ENCODE results near the gene CDK5RAP3.
A peak's percentile ranks its signal among the peaks of the same experiment; 100 is the strongest.
"Not testable (repeated sequence)": the region's sequence is repeated elsewhere in the genome, so short reads cannot be mapped to it uniquely, and the experiment has no call there.

The CDK5RAP3 gene

GRCh38 chr17:48001197-48001596 lies 30.3 kb downstream of the CDK5RAP3 start:
- no peak for DNase-seq

- DNase-seq, result not testable (repeated sequence)
These were observed 30.7 kb downstream of the CDK5RAP3 start for GRCh38 chr17:48001657-48002056.

- peak; percentile 86 for DNase-seq
These were observed 31.5 kb downstream of the CDK5RAP3 start for GRCh38 chr17:48002266-48002915.

- DNase-seq, result peak; percentile 68
These were observed 32.1 kb downstream of the CDK5RAP3 start for GRCh38 chr17:48002916-48003416.

GRCh38 chr17:48003417-48004151 lies 32.7 kb downstream of the CDK5RAP3 start:
- DNase-seq, result peak; percentile 41

- DNase-seq, result no peak
These were observed 34.1 kb downstream of the CDK5RAP3 start for GRCh38 chr17:48004983-48005382.

GRCh38 chr17:48006936-48007709 lies 36.2 kb downstream of the CDK5RAP3 start:
- no peak for DNase-seq

- no peak for DNase-seq
These were observed 39.3 kb downstream of the CDK5RAP3 start for GRCh38 chr17:48010193-48010592.

- peak; percentile 67 for DNase-seq
These were observed 40.7 kb downstream of the CDK5RAP3 start for GRCh38 chr17:48011405-48012150.

- peak; percentile 34 for DNase-seq
These were observed 41.2 kb downstream of the CDK5RAP3 start for GRCh38 chr17:48012151-48012520.

- DNase-seq, result no peak
These were observed 41.7 kb downstream of the CDK5RAP3 start for GRCh38 chr17:48012654-48013053.

- no peak for DNase-seq
These were observed 43.1 kb downstream of the CDK5RAP3 start for GRCh38 chr17:48013876-48014594.

- DNase-seq, result no peak
These were observed 43.7 kb downstream of the CDK5RAP3 start for GRCh38 chr17:48014595-48015111.

- peak; percentile 27 for DNase-seq
These were observed 45.2 kb downstream of the CDK5RAP3 start for GRCh38 chr17:48016112-48016511.

GRCh38 chr17:48017817-48018158 lies 46.9 kb downstream of the CDK5RAP3 start:
- DNase-seq, result not testable (repeated sequence)

GRCh38 chr17:48021934-48022333 lies 51.0 kb downstream of the CDK5RAP3 start:
- no peak for DNase-seq

GRCh38 chr17:48022901-48023300 lies 52.0 kb downstream of the CDK5RAP3 start:
- DNase-seq, result no peak

- DNase-seq, result peak; percentile 48
These were observed 52.7 kb downstream of the CDK5RAP3 start for GRCh38 chr17:48023400-48024148.

GRCh38 chr17:48024149-48025039 lies 53.5 kb downstream of the CDK5RAP3 start:
- DNase-seq, result peak; percentile 29

Measured in fibroblast of skin of abdomen (primary cell).